Sigmoid colon (tissue), 4 donors: ENCODE measurements around the gene SPTBN4.

Experiments used
- EP300 ChIP-seq, 4 donors: sonication (generic); formaldehyde crosslinking; IDR thresholded peaks; one replicate each; pipeline ENCODE4 v1.6.1; 2017; ENCODE audit warnings: antibody characterized with exemption in 4 of 4
- POLR2AphosphoS5 ChIP-seq, 4 donors: sonication (generic); formaldehyde crosslinking; IDR thresholded peaks; one replicate each; pipeline ENCODE4 v1.6.1; 2017; ENCODE audit warnings: antibody characterized with exemption in 4 of 4

DNA sequence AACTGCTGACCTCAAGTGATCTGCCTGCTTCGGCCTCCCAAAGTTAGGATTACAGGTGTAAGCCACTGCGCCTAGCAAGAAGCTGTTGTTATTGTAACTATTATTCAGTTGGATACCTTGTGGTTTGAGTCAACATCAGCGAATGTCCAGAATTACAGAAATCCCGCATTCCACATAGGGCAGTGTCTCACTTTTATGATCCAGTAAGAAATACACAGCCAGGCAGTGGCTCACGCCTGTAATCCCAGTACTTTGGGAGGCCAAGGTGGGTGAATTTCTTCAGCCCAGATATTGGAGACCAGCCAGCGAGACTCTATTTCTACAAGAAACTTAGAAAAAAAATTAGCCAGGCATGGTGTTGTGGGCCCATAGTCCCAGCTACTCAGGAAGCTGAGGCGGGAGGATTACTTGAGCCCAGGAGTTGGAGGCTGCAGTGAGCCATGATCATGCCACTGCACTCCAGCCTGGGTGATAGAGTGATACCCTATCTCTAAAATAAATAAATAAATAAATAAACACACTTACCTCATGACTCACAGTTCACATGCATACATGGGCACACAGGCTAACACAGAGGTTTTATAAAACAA is 43.8 kb downstream of the SPTBN4 start:
- TF ChIP-seq POLR2AphosphoS5 (IDR thresholded peaks at IDR 0.05) (no peak), EP300 (IDR thresholded peaks at IDR 0.05) (no peak)
